ENCODE results near the gene BORCS6. TPM values are rescaled to one million over a fixed set of nuclear protein-coding genes. Genes with fewer than 3 reads are reported as not detected.

The BORCS6 gene
- total and polyA plus RNA-seq, 2 donors (not counting 1 experiment from before 2014, with no cell fraction given), result 9.7 to 20.2 TPM

Other genes with a start within 250 kb of the BORCS6 start
- not detected in 2 replicates for gene GUCY2D, start 187.6 kb downstream of the BORCS6 start, total RNA-seq
- gene GUCY2D, start 187.6 kb downstream of the BORCS6 start, polyA plus RNA-seq, result not detected in 2 replicates
- not detected in 2 replicates for gene ALOX15B, start 151.1 kb downstream of the BORCS6 start, total RNA-seq
- 0.03 TPM in 1 of 2 replicates, not detected in the other for gene ALOX15B, start 151.1 kb downstream of the BORCS6 start, polyA plus RNA-seq
- gene ALOX12B, start 102.5 kb downstream of the BORCS6 start, total RNA-seq, result 0.29 and 0.69 TPM in 2 replicates
- 0.14 and 0.57 TPM in 2 replicates for gene ALOX12B, start 102.5 kb downstream of the BORCS6 start, polyA plus RNA-seq
- not detected in 2 replicates for gene ALOXE3, start 71.7 kb downstream of the BORCS6 start, total RNA-seq
- 0.04 TPM in 1 of 2 replicates, not detected in the other for gene ALOXE3, start 71.7 kb downstream of the BORCS6 start, polyA plus RNA-seq
- not detected in 2 replicates for gene HES7, start 66.1 kb downstream of the BORCS6 start, total RNA-seq
- gene HES7, start 66.1 kb downstream of the BORCS6 start, polyA plus RNA-seq, result 0.09 and 0.34 TPM in 2 replicates
- 118 and 120 TPM in 2 replicates for gene PER1, start 37.8 kb downstream of the BORCS6 start, total RNA-seq
- gene PER1, start 37.8 kb downstream of the BORCS6 start, polyA plus RNA-seq, result 176 and 700 TPM in 2 replicates
- 154 and 162 TPM in 2 replicates for gene VAMP2, start 27.2 kb downstream of the BORCS6 start, total RNA-seq
- gene VAMP2, start 27.2 kb downstream of the BORCS6 start, polyA plus RNA-seq, result 209 and 291 TPM in 2 replicates
- gene TMEM107, start 13.8 kb downstream of the BORCS6 start, total RNA-seq, result 30.3 and 30.5 TPM in 2 replicates
- 13.3 and 34.0 TPM in 2 replicates for gene TMEM107, start 13.8 kb downstream of the BORCS6 start, polyA plus RNA-seq
- 0.41 and 1.1 TPM in 2 replicates for gene AURKB, start 20.4 kb upstream of the BORCS6 start, total RNA-seq
- 2.7 and 5.3 TPM in 2 replicates for gene AURKB, start 20.4 kb upstream of the BORCS6 start, polyA plus RNA-seq
- 209 TPM in 2 replicates for gene CTC1, start 57.9 kb upstream of the BORCS6 start, total RNA-seq
- gene CTC1, start 57.9 kb upstream of the BORCS6 start, polyA plus RNA-seq, result 263 and 267 TPM in 2 replicates
- 65.5 and 66.4 TPM in 2 replicates for gene PFAS, start 59.1 kb upstream of the BORCS6 start, total RNA-seq
- gene PFAS, start 59.1 kb upstream of the BORCS6 start, polyA plus RNA-seq, result 22.3 and 31.4 TPM in 2 replicates
- gene RANGRF, start 98.5 kb upstream of the BORCS6 start, total RNA-seq, result 46.8 and 48.8 TPM in 2 replicates
- 76.1 and 83.2 TPM in 2 replicates for gene RANGRF, start 98.5 kb upstream of the BORCS6 start, polyA plus RNA-seq
- gene SLC25A35, start 105.2 kb upstream of the BORCS6 start, total RNA-seq, result 8.4 and 9.9 TPM in 2 replicates
- 8.9 and 12.5 TPM in 2 replicates for gene SLC25A35, start 105.2 kb upstream of the BORCS6 start, polyA plus RNA-seq
- not detected in 2 replicates for gene ARHGEF15, start 120.1 kb upstream of the BORCS6 start, total RNA-seq
- not detected in 2 replicates for gene ARHGEF15, start 120.1 kb upstream of the BORCS6 start, polyA plus RNA-seq
- gene ODF4, start 149.7 kb upstream of the BORCS6 start, total RNA-seq, result not detected in 2 replicates
- gene ODF4, start 149.7 kb upstream of the BORCS6 start, polyA plus RNA-seq, result not detected in 2 replicates
- 2,601 and 2,684 TPM in 2 replicates for gene RPL26, start 193.0 kb upstream of the BORCS6 start, total RNA-seq
- gene RPL26, start 193.0 kb upstream of the BORCS6 start, polyA plus RNA-seq, result 4,449 and 5,599 TPM in 2 replicates
- gene RNF222, start 207.6 kb upstream of the BORCS6 start, total RNA-seq, result not detected in 2 replicates
- 2.6 and 3.0 TPM in 2 replicates for gene RNF222, start 207.6 kb upstream of the BORCS6 start, polyA plus RNA-seq
- gene NDEL1, start 245.7 kb upstream of the BORCS6 start, total RNA-seq, result 108 and 122 TPM in 2 replicates
- 30.2 and 40.4 TPM in 2 replicates for gene NDEL1, start 245.7 kb upstream of the BORCS6 start, polyA plus RNA-seq